Measurements from ENCODE around the gene CCNF. TPM values are rescaled to one million over a fixed set of nuclear protein-coding genes. Genes with fewer than 3 reads are reported as not detected.

CCNF gene
- total and polyA plus RNA-seq, 2 of the 4 experiments (the other 2 are of a cell fraction) = 8.2 to 20.1 TPM

DNA sequence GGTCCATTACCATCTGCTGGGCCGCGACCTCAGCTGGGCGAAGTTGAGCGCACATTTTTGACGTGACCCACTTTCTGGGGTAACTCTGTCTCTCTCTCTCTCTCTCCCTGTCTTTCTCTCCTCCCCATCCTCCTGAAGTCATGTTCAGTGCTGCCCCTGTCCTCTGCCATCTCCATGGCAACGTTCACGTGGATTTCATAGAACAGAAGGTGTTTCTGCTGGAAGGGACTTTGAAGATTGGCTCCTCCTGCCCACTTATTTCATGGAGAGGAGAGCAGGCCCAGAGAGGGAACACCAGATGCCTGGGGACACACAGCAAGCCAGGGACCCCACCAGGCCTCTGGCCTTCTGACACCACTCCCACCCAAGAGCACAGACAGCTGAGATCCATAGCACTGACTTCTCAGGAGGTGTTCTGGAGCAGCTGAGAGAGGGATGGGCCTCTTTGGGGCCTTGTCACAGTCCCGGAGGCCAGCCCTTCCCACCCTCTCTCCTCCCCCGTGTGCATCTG lies 4.2 kb upstream of the CCNF start:
- Histone ChIP-seq H3K4me2 (ENCODE audit: low read depth, low read length) (no peak overlapping the region), H3K56ac (ENCODE audit: extremely low read depth, insufficient read depth, low read length) (no peak overlapping the region), H2BK15ac (ENCODE audit: low read depth, low read length) (no peak overlapping the region), H3K79me1 (ENCODE audit: low read depth in 1 of 2, low read length in 2 of 2) (peaks cover 14 to 18% of the 10 kb centered on the region in 2 experiments), H2BK120ac (ENCODE audit: low read depth, low read length) (no peak overlapping the region), H2AK9ac (replicated peaks; ENCODE audit: low read depth, low read length, poor library complexity) (peak overlapping the region; percentile 16), H3K27ac (ENCODE audit: insufficient read depth, low read length) (no peak overlapping the region), H3K18ac (ENCODE audit: low read depth, low read length) (no peak overlapping the region), H2AK5ac (ENCODE audit: low read depth, low read length) (no peak overlapping the region), H2BK5ac (ENCODE audit: low read depth, low read length, poor library complexity, severe bottlenecking) (no peak overlapping the region), H2AFZ (replicated peaks; ENCODE audit: low read length, poor library complexity) (no peak overlapping the region), H3K36me3 (ENCODE audit: control insufficient read depth, insufficient read depth, low read length) (no peaks in the 10 kb centered on the region), H3K23ac (ENCODE audit: low read depth, low read length) (no peak overlapping the region), H3K4me1 (ENCODE audit: control insufficient read depth, insufficient read depth, low read length) (peaks cover 1% of the 10 kb centered on the region; the same call in 1 of the 2 replicates), H4K8ac (ENCODE audit: low read depth in 2 of 2, low read length in 2 of 2) (no peak overlapping the region), H3K9ac (ENCODE audit: low read depth, low read length) (no peak overlapping the region), H3K4me3 (ENCODE audit: insufficient read depth, low read depth, low read length) (no peak overlapping the region), H4K20me1 (ENCODE audit: insufficient read depth, low read length) (no peaks in the 10 kb centered on the region), H3K14ac (replicated peaks; ENCODE audit: low read depth, low read length) (no peak overlapping the region), H3K4ac (ENCODE audit: low read depth, low read length) (no peak overlapping the region), H4K91ac (ENCODE audit: insufficient read depth, low read depth, low read length) (no peak overlapping the region), H4K5ac (ENCODE audit: low read depth, low read length) (no peak overlapping the region), H3K27me3 (ENCODE audit: control insufficient read depth, insufficient read depth, low read length) (no peaks in the 10 kb centered on the region; the same call in 1 of the 2 replicates), H2BK20ac (ENCODE audit: low read depth, low read length) (no peak overlapping the region), H3K9me1 (ENCODE audit: insufficient read depth, low read length) (peaks cover 15% of the 10 kb centered on the region), H3K9me3 (ENCODE audit: control insufficient read depth, insufficient read depth, low read length) (no peaks in the 10 kb centered on the region)
- ATAC-seq (ENCODE audit: low read depth) = no peak
- intact Hi-C loops (cut with micrococcal nuclease) (no loop called here), in situ Hi-C loops (cut with MboI; ENCODE audit: low sequenced_read_pairs) (loop anchor here (10.0 kb wide), 1 partner anchor 150 kb away; no protein-coding TSS in a partner anchor), dilution Hi-C loops (cut with HindIII; ENCODE audit: low sequenced_read_pairs, unreplicated experiment) (no loop called here)
- ChIA-PET POLR2A (ENCODE audit: unreplicated experiment) (no interaction called here), CTCF (no interaction called here)
- TF ChIP-seq, protein P1, sequence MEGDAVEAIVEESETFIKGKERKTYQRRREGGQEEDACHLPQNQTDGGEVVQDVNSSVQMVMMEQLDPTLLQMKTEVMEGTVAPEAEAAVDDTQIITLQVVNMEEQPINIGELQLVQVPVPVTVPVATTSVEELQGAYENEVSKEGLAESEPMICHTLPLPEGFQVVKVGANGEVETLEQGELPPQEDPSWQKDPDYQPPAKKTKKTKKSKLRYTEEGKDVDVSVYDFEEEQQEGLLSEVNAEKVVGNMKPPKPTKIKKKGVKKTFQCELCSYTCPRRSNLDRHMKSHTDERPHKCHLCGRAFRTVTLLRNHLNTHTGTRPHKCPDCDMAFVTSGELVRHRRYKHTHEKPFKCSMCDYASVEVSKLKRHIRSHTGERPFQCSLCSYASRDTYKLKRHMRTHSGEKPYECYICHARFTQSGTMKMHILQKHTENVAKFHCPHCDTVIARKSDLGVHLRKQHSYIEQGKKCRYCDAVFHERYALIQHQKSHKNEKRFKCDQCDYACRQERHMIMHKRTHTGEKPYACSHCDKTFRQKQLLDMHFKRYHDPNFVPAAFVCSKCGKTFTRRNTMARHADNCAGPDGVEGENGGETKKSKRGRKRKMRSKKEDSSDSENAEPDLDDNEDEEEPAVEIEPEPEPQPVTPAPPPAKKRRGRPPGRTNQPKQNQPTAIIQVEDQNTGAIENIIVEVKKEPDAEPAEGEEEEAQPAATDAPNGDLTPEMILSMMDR (conservative IDR thresholded peaks at IDR 0.05; ENCODE audit: low read depth, low read length) = no peak
- TF ChIP-seq CEBPB (IDR thresholded peaks at IDR 0.05; ENCODE audit: low read depth, low read length) (no peak), MAZ (IDR thresholded peaks at IDR 0.05; ENCODE audit: borderline replicate concordance, low read depth, low read length) (no peak), NFE2L2 (IDR thresholded peaks at IDR 0.05; ENCODE audit: low read depth, low read length) (no peak), MXI1 (IDR thresholded peaks at IDR 0.05; ENCODE audit: borderline replicate concordance, low read depth, low read length) (no peak), BHLHE40 (IDR thresholded peaks at IDR 0.05; ENCODE audit: low read depth, low read length) (no peak), SMC3 (IDR thresholded peaks at IDR 0.05; ENCODE audit: low read depth, low read length) (no peak), FOS (IDR thresholded peaks at IDR 0.05; ENCODE audit: low read depth, low read length) (no peak), RAD21 (IDR thresholded peaks at IDR 0.05; ENCODE audit: low read length) (no peak)
- TF ChIP-seq, protein P2, sequence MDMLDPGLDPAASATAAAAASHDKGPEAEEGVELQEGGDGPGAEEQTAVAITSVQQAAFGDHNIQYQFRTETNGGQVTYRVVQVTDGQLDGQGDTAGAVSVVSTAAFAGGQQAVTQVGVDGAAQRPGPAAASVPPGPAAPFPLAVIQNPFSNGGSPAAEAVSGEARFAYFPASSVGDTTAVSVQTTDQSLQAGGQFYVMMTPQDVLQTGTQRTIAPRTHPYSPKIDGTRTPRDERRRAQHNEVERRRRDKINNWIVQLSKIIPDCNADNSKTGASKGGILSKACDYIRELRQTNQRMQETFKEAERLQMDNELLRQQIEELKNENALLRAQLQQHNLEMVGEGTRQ (IDR thresholded peaks at IDR 0.05; ENCODE audit: low read depth, low read length) = no peak
- no TSS peak for BruUV-seq (replicated peaks)
- no peak for DNase-seq
- WGBS, 2 experiments (ENCODE audit: extremely low coverage in 2 of 2, insufficient read length in 1 of 2) = 93% methylated on average over 5 of the region's 9 CpGs; no CpG with 5 or more reads in 1 of the 2 experiments

All from IMR-90 (cell line).